Right hindlimb (tissue), 1 donor: ENCODE measurements around the gene SAMHD1.
"Not testable (repeated sequence)": the region's sequence is repeated elsewhere in the genome, so short reads cannot be mapped to it uniquely, and the experiment has no call there.

Source experiments
- DNase-seq: peaks from one replicate; pipeline ENCODE4 v3.0.0-alpha.2; 2018

SAMHD1 gene

DNA sequence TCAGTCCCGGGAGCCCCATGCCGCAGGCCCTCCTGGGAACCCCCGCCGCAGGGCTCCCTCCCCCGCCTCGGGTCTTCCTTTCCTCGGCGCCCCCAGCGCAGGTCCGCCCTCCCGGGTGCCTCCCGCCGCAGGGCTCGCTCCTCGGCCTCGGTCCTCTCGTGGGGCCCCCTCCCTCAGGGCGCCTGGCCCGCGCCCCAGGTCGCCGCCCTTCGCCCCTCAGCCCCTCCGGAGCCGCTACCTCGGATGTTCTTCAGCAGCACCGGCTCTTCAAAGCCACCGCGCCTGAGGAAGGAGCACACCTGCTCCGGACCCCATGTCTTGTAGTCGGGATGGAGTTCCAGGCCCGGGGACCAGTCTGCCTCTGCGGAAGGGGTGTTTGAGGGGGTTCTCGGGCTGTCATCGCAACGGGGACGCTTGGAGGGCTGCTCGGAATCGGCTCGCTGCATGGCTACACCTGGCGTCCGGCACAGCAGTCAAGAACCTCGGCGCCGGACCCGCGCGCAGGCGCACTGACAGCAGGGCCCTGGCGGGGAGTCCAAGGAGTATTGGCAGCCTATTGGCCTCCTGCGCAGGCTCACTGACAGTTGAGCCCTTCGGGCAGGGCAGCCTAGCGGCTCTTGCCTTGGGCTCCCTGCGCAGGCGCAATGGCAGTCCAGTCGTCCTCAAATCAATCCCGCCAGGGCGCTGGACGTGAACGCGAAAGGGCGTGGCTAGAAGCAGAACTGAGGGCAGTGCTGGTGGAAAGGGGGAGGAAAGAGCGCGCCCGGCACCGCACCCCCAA is at the start of gene SAMHD1:
SAMHD1 (minus strand) TSS at position 511 of the 781 bp plus-strand sequence; CDS start at position 446, 65 bp downstream.
- peak; percentile 97 for DNase-seq

DNA sequence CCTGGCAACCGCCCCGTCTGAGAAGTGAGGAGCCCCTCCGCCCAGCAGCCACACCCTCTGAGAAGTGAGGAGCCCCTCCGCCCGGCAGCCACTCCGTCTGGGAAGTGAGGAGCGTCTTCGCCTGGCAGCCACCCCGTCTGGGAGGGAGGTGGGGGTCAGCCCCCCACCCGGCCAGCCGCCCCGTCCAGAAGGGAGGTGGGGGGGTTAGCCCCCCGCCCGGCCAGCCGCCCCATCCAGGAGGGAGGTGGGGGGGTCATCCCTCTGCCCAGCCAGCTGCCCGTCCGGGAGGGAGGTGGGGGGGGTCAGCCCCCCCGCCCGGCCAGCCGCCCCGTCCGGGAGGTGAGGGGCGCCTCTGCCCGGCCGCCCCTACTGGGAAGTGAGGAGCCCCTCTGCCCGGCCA is 48.7 kb upstream of the SAMHD1 start:
- not testable (repeated sequence) for DNase-seq

GRCh38 chr20:36998652-36999051 is 47.1 kb upstream of the SAMHD1 start:
- DNase-seq, result no peak

DNA sequence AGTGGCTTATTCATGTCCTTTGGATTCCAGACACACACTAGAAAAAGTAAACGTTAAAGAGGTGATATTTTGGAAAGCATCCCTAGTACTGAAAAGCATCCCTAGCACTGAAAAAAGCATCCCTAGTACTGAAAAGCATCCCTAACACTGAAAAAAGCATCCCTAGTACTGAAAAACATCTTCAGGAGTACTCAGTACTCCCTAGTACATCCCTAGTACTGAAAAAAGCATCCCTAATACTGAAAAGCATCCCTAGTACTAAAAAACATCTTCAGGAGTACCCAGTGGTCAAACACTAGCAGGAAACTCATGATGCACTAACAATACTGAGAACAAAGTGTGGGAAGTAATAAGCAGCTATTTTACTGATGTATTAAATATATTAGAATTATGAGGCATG is 45.6 kb upstream of the SAMHD1 start:
- no peak for DNase-seq

DNA sequence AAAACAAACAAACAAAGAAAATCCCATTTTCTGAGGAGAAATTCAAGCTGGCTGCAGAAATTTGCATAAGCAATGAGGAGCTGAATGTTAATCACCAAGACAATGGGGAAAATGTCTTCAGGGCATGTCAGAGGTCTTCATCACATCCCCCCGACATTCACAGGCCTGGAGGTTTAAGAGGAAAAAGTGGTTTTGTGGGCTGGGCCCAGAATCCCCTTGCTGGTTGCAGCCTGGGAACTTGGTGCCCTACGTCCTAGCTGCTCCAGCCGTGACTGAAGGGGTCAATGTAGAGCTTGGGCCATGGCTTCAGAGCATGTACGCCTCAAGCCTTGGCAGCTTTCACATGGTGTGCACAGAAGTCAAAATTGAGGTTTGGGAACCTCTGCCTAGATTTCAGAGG is 42.7 kb upstream of the SAMHD1 start:
- not testable (repeated sequence) for DNase-seq

DNA sequence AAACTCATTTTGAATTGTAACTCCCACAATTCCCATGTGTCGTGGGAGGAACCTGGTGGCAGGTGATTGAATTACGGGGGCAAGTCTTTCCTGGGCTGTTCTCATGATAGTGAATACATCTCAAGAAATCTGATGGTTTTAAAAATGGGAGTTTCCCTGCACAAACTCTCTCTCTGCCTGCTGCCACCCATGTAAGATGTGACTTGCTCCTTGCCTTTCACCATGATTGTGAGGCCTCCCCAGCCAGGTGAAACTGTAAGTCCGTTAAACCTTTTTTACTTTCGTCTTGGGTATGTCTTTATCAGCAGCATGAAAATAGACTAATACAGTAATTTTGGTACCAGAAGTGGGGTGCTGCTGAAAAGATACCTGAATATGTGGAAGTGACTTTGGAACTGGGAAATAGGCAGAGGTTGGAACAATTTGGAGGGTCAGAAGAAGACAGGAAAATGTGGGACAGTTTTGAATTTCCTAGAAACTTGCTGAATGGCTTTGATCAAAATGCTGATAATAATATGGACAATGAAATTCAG is 41.4 kb upstream of the SAMHD1 start:
- DNase-seq, result no peak

DNA sequence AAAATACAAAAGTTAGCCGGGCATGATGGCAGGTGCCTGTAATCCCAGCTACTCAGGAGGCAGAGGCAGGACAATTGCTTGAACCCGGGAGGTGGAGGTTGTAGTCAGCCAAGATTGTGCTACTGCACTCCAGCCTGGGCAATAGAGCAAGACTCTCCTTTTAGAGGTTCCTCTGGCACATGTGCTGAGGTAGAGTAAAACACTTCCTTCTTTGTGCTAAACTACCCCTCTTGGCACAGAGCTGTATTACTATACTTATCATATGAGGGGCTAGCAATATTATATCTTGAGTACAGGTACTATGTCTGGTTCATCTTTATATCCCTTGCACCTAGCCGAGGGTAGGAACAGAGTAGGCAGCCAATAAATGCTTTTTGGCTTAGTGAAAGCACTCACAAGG is 40.2 kb upstream of the SAMHD1 start:
- no peak for DNase-seq

- DNase-seq, result no peak
Observed at GRCh38 chr20:36989797-36990196, 38.3 kb upstream of the SAMHD1 start.

DNA sequence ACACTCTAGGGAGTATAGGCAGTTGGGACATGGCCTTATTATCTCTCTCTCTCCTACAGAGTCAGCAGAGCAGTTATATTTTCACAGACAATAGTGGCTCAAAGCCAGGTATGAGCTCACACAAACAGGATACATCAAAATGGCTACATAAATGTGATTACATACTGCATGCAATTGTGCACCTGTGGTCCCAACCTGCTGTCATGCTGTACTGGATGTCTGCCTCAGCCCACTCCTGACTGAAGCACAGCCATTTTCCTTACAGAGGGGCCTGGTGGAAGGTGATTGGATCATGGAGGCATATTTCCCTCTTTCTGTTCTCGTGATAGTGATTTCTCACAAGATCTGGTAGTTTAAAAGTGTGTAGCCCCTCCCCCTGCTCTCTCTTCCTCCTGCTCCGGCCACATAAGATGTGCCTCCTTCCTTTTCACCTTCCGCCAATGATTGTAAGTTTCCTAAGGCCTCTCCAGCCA is 37.0 kb upstream of the SAMHD1 start:
- no peak for DNase-seq

DNA sequence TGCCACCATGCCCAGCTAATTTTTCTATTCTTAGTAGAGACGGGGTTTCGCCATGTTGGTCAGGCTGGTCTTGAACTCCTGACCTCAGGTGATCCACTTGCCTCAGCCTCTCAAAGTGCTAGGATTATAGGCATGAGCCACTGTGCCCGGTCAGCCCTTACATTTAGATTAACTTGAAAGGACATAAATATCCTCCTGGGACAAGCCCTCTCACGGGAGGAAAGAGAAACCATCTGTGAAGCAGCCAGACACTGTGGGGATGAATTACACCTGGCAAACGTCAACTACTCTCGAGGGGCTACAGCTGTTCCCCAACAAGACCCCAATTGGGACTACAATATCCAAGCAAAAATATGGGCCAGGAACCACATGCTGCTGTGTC is 32.7 kb upstream of the SAMHD1 start:
- no peak for DNase-seq

DNA sequence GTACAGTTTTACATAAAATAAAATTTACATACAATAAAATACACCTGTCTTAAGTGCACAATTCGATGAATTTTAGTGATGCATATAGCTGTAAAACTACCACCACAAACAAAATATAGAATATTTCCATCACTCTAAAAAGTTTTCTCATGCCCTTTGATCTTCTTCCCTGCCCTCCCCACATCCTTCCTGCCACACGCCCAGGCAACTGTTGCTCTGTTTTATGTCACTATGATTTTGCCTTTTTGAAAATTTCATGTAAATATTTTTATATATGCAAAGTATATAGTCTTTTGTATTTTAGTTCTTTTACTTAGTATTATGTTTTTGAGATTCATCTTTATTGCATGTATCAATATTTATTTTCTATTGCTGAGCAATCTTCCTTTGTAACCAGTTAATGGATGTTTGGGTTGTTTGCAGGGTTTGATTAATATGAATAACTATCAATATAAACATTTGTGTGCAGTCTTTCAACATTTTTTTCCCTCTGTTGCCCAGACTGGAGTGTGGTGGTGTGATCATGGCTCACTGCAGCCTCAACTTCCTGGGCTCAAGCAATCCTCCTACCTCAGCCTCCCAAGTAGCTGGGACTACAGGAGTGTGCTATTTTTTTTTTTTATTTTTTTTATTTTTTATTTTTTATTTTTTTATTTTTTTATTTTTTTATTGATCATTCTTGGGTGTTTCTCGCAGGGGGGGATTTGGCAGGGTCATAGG is 23.8 kb upstream of the SAMHD1 start:
- DNase-seq, result no peak

- DNase-seq, result no peak
Observed at GRCh38 chr20:36974660-36975059, 23.2 kb upstream of the SAMHD1 start.

GRCh38 chr20:36971103-36971502 is 19.6 kb upstream of the SAMHD1 start:
- no peak for DNase-seq

DNA sequence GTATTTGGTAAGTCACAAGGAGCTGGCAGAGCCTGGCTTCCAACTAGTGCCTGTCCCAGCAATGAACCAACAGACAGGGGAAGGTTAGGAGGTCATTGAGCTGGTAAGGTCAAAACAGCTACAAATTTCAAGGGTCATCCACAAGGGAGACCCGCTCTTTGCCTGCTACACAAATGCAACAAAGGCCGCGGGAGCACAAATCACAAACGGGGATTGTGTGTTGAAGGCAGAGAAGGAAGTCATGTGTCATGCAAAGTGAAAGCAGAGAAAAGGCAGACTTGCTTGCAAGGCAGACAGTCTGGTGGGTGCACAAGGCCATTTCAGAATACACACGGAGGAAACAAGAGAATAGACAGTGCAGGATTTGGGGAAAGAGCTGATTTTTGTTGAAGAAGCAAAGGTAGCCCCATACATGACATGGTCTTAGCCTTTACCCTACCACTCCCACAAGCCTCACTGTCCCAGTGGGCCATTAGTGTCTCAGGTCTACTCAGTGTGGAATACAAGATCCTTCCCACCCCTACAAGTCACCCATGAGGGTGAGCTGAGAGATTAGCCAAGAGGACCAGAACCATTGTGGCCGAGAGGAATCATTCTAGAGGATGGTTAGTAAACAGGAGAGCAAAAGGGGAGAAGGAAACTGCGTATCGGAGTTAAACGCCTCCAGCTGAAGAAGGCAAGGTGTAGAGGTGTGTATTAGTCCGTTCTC is 18.1 kb upstream of the SAMHD1 start:
- no peak for DNase-seq

GRCh38 chr20:36969051-36969450 is 17.5 kb upstream of the SAMHD1 start:
- DNase-seq, result no peak

DNA sequence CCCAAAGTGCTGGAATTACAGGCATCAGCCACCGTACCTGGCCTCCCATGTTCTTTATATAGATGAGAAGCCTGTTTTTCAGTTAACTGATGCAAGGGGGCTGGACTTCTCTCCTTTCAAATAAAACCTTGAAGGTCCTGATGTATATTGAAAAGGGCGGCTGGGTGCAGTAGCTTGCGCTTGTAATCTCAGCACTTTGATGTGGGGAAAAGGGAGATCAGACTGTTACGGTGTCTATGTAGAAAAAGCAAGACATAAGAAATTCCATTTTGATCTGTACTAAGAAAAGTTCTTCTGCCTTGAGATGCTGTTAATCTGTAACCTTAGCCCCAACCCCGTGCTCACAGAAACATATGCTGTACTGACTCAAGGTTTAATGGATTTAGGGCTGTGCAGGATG is 16.1 kb upstream of the SAMHD1 start:
- no peak for DNase-seq

DNA sequence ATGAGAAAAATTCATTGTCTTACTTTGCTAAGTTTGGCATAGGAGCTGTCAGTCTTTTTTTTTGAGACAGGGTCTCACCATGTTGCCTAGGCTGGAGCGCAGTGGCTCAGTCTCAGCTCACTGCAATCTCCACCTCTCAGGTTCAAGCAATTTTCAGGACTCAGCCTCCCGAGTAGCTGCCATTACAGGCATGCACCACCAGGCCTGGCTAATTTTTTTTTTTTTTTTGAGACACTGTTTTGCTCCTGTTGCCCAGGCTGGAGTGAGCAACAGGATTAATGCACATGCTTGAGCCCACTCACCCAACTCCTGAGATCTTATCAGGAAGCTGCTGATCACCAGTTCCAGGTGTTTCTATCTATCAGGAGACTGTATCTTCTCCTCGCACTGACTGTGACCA is 15.5 kb upstream of the SAMHD1 start:
- not testable (repeated sequence) for DNase-seq

GRCh38 chr20:36962354-36962941 is 10.9 kb upstream of the SAMHD1 start:
- DNase-seq, result not testable (repeated sequence)

DNA sequence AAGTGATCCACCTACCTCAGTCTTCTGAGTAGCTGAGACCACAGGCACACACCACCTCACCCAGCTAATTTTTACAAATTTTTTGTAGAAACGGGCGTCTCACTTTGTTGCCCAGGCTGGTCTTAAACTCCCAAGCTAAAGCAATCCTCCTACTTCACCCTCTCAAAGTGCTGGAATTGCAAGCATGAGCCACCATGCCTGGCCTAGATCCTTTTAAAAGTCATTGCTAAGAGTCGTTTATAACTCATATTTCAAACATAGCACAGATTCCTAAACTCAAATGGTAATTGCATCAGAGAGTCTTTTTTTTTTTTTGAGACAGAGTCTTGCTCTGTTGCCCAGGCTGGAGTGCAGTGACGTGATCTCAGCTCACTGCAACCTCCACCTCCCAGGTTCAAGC is 7.7 kb upstream of the SAMHD1 start:
- no peak for DNase-seq

GRCh38 chr20:36957875-36958667 is 6.6 kb upstream of the SAMHD1 start:
- no peak for DNase-seq

GRCh38 chr20:36956674-36957073 is 5.2 kb upstream of the SAMHD1 start:
- no peak for DNase-seq

GRCh38 chr20:36956016-36956415 is 4.5 kb upstream of the SAMHD1 start:
- DNase-seq, result no peak
